Airway epithelial cell (primary cell): ENCODE measurements around the gene PADI3. TPM values are rescaled to one million over a fixed set of nuclear protein-coding genes. Genes with fewer than 3 reads are reported as not detected.

Experiments
- total RNA-seq: library from RNA; depleted of rRNA; stranded (reverse); fragments of >200 nt; gene quantifications from 2 replicates; pipeline ENCODE4 v1.2.3, GENCODE V29; 2015

Gene PADI3, protein sequence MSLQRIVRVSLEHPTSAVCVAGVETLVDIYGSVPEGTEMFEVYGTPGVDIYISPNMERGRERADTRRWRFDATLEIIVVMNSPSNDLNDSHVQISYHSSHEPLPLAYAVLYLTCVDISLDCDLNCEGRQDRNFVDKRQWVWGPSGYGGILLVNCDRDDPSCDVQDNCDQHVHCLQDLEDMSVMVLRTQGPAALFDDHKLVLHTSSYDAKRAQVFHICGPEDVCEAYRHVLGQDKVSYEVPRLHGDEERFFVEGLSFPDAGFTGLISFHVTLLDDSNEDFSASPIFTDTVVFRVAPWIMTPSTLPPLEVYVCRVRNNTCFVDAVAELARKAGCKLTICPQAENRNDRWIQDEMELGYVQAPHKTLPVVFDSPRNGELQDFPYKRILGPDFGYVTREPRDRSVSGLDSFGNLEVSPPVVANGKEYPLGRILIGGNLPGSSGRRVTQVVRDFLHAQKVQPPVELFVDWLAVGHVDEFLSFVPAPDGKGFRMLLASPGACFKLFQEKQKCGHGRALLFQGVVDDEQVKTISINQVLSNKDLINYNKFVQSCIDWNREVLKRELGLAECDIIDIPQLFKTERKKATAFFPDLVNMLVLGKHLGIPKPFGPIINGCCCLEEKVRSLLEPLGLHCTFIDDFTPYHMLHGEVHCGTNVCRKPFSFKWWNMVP
- total RNA-seq: 2.3 and 3.0 TPM in 2 replicates

DNA sequence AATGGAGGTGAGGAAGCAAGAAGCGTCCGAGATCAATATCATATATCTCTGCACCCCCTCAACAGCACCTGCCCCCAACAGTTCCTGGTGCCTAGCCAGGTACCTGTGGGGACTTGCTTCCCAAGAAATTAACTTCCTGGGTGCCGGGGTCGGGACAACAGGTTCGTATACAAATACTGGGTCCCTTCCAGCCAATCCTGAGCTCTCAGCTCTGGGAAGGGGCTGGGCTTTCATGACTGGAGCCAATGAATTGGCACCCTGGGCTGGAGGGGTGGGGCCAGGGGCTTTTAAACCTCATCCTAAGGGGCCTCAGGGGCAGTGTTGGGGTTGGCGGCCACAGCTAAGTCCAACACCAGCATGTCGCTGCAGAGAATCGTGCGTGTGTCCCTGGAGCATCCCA lies at the start of gene PADI3:
TSS of gene PADI3 (plus strand) at position 318 of the 400 bp plus-strand sequence. CDS start at position 358, 40 bp downstream.

DNA sequence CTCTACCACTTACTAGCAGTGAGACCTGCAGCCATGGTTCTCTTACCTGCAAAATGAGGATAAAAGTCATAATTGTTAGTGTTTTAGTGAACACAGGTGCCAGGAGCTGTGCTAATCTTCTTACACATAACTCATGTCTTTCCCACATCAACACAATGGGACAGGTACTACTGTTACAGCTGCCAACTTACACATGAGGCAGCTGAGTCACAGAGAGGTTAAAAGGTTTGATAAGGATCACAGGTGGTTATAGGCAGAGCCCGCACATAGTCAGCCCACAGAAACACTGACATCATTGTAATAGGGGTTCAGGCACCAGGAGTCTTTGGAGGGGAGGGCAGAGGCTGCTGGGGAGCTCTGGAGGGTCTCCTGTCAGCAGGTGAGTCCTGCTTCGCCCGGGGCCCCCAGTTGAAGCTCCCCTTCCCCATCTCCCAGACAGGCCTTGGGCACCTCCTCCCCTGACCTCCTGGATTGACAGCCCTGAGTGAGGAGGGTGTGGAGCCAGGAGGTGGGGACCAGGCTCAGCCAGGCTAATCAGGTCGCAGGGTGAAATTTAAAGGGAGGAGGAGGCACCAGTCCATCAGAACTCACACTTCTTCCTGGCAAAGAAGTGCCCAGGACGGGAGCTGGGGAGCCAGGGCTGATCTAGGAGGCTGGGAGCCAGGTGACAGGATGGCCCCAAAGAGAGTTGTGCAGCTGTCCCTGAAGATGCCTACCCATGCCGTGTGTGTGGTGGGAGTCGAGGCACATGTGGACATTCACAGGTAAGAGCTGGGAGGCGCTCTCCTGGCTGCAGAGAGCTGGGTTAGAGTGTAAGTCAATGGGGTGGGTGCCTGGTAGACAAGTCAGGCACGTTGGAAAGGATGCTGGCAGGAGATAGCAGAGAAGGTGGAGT lies 44.1 kb upstream of the PADI3 start, which contains the start of gene PADI1:
TSS of gene PADI1 (plus strand) at position 583 of the 895 bp plus-strand sequence. CDS start at position 673, 90 bp downstream.

DNA sequence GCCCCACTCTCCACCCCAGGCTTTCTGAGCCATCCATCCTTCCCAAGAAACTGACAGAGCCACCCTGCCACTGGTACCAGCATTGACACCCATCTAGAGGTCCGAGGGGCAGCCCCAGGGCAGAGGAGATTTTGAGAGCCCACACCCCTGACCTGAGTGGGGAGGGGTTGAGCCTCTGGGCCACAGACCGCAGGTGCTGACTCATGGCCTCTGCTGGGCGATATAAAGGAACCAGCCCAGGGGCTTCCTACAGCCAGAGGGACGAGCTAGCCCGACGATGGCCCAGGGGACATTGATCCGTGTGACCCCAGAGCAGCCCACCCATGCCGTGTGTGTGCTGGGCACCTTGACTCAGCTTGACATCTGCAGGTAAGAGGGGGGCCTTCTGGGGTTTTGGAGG lies 59.0 kb downstream of the PADI3 start, which contains the start of gene PADI4:
TSS of gene PADI4 (plus strand) at position 252 of the 400 bp plus-strand sequence. CDS start at position 278, 26 bp downstream.

Other genes starting within 250 kb of the PADI3 start
- 91.7 and 98.5 TPM in 2 replicates for gene ATP13A2, start 237.2 kb upstream of the PADI3 start, total RNA-seq
- 140 and 178 TPM in 2 replicates for gene SDHB, start 195.1 kb upstream of the PADI3 start, total RNA-seq
- gene PADI2, start 129.6 kb upstream of the PADI3 start, total RNA-seq: 3.7 and 3.9 TPM in 2 replicates
- 7.9 and 12.2 TPM in 2 replicates for gene PADI1, start 44.0 kb upstream of the PADI3 start, total RNA-seq
- gene PADI4, start 59.1 kb downstream of the PADI3 start, total RNA-seq: not detected in 2 replicates
- gene PADI6, start 123.1 kb downstream of the PADI3 start, total RNA-seq: not detected in 2 replicates
- gene RCC2, start 190.6 kb downstream of the PADI3 start, total RNA-seq: 103 and 107 TPM in 2 replicates